ENCODE measurements around the gene ADCY10.

DNA sequence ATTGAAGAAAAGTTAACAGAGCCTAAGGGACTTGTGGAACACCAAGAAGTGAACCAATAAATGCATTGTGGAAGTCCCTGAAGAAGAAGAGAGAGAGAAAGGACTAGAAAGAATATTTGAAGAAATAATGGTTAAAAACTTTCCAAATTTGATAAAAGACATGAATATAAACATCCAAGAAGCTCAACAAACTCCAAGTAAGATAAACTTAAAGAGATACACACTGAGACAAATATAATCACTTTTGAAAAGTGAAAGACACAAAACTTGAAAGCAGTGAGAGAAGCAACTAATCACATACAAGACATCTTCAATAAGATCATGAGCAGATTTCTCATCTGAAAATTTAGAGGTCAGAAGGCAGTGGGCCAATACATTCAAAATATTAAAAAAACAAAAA lies 101.0 kb downstream of the ADCY10 start:
- TF ChIP-seq EP300 (IDR thresholded peaks at IDR 0.05) (no peak), POLR2A (IDR thresholded peaks at IDR 0.05) (no peak)
- TF ChIP-seq, protein P1, sequence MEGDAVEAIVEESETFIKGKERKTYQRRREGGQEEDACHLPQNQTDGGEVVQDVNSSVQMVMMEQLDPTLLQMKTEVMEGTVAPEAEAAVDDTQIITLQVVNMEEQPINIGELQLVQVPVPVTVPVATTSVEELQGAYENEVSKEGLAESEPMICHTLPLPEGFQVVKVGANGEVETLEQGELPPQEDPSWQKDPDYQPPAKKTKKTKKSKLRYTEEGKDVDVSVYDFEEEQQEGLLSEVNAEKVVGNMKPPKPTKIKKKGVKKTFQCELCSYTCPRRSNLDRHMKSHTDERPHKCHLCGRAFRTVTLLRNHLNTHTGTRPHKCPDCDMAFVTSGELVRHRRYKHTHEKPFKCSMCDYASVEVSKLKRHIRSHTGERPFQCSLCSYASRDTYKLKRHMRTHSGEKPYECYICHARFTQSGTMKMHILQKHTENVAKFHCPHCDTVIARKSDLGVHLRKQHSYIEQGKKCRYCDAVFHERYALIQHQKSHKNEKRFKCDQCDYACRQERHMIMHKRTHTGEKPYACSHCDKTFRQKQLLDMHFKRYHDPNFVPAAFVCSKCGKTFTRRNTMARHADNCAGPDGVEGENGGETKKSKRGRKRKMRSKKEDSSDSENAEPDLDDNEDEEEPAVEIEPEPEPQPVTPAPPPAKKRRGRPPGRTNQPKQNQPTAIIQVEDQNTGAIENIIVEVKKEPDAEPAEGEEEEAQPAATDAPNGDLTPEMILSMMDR (IDR thresholded peaks at IDR 0.05): no peak
